Measurements from ENCODE around the gene PITPNM1.

DNA sequence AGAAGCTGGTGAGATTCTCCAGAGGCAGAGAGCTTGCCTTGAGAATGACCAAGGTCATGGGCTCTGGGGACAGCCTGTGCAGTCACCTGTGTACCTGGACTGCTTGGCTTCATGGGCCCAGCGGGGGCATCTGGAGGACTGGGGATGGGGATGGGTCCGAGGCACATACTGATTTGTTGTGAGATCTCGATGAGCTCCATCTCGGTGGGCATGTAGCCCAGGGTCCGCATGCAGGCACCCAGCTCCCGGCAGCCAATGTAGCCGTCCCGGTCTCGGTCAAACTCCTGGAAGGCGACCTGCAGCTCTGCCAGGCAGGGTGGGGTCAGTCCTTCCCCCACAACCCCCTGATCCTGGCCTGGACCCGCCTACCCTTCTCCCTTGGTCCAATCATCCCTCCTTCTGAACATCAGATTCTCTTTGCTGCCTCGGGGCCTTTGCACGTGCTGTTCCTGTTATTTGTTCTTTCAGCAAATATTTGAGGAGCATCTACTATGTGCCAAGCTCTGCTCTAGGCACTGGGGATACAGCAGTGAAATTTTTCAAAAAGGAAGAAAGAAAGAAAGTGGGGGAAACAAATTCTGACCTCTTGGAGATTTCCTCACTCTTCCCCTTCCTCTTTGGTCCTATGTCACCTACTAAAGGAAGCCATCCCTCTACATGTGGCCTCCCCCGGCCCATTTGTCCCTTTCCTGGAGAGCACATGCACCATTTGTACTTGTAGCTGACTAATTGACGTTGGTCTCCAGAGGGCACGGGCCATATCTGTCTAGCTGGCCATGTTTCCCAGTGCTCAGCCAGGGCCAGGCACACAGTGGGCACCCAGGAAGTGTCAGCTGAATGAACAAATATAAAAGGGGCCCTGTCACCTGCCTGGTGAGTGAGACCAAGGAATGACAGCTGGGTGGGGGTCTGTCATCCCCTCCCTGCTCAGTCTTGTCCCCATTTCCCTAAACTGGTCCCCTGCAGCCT, 16.0 kb upstream of the PITPNM1 start:
- no peak for TF ChIP-seq POLR2A (IDR thresholded peaks at IDR 0.05)
- TF ChIP-seq CTCF (IDR thresholded peaks at IDR 0.05): no peak
- no peak for TF ChIP-seq POLR2AphosphoS5 (IDR thresholded peaks at IDR 0.05)

Measured in prostate gland (tissue), 2 donors.